ENCODE data around the gene SLC22A7.

Gene SLC22A7

DNA sequence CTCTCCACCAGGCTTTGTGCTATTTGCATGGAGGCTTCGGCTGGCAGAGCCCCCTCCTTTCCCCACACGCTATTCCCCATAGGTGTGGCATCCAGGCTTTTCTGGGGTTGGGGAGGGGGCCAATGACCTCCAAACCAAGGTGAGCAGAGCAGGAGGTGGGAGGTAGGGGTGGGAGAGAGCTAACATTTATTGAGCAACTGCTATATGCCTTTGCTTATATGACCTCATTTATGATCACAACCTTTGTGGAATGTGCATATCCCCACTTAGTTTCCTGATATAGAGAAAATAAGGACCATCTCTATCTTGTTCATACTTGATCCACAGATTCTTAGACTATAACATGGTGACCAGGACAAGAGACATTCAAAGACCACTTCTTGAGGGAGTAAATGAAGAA, 17.8 kb upstream of the SLC22A7 start:
- no peak overlapping the region for H4K91ac ChIP-seq (ENCODE audit: low read length)
- H3K4me1 ChIP-seq (ENCODE audit: control insufficient read depth, insufficient read depth, low read depth, low read length), result peaks cover 9% of the 10 kb centered on the region
- no peak overlapping the region for H3K14ac ChIP-seq (ENCODE audit: low read length in 2 of 2)
- DNase-seq, result no peak
- no peak overlapping the region for H3K4me2 ChIP-seq (ENCODE audit: low read length, poor library complexity, severe bottlenecking)
- H2AK5ac ChIP-seq (ENCODE audit: low read length, severe bottlenecking), result no peak overlapping the region
- no peak overlapping the region for H2BK15ac ChIP-seq (ENCODE audit: low read depth, poor library complexity, severe bottlenecking)
- no peak overlapping the region for H2BK12ac ChIP-seq (ENCODE audit: low read length in 2 of 2)
- H3K27me3 ChIP-seq (ENCODE audit: control insufficient read depth in 1 of 2, insufficient read depth in 1 of 2, low read length in 2 of 2), result peaks cover 73 to 80% of the 10 kb centered on the region in 2 experiments
- no peak overlapping the region for H3K23ac ChIP-seq (ENCODE audit: low read length in 2 of 2)
- H3K27ac ChIP-seq (ENCODE audit: low read length, poor library complexity, severe bottlenecking), result no peak overlapping the region
- no peak overlapping the region for H3K4ac ChIP-seq (ENCODE audit: low read depth in 1 of 2, low read length in 2 of 2)
- no peak overlapping the region for H3K4me3 ChIP-seq (ENCODE audit: insufficient read depth in 1 of 2, low read depth in 1 of 2, low read length in 2 of 2)
- no peak overlapping the region for H3K18ac ChIP-seq (ENCODE audit: low read depth in 1 of 2, low read length in 2 of 2)
- no peak overlapping the region for H3K9ac ChIP-seq (ENCODE audit: low read length)
- H3K9me3 ChIP-seq (ENCODE audit: control insufficient read depth, low read length), result no peaks in the 10 kb centered on the region
- H2AFZ ChIP-seq (ENCODE audit: low read depth, low read length), result no peak overlapping the region
- H3K36me3 ChIP-seq (ENCODE audit: control insufficient read depth in 1 of 2, insufficient read depth in 2 of 2, low read depth in 1 of 2, low read length in 2 of 2), result no peaks in the 10 kb centered on the region
- no peaks in the 10 kb centered on the region for H3K79me1 ChIP-seq (replicated peaks; ENCODE audit: low read length, poor library complexity, severe bottlenecking)
- no peak overlapping the region for H2BK5ac ChIP-seq (ENCODE audit: low read depth, low read length, poor library complexity, severe bottlenecking)
- no peak overlapping the region for H2BK120ac ChIP-seq (ENCODE audit: low read depth, low read length)
- 100% methylated on average over 1 of the region's 2 CpGs for whole genome bisulfite sequencing
- H4K8ac ChIP-seq (ENCODE audit: low read length), result no peak overlapping the region

DNA sequence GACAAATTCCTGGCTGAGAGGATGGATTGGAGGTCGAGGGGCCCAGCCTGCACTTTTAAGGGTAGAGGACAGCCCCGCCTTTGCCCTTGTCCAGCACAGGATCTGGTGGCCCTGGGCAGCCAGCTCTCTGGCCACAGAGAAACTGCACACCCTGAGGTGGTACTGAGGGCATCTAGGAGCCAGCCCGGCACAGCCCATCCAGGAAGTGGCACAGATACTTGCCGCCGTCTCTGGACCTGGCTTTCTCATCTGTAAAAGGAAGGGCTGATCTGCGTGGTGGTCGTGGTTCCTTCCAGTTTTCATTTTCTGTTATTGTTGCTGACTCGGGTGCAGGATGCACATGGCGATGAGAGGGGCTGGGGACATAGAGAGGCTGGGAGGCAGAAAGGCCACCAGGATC, 16.0 kb upstream of the SLC22A7 start:
- no peak overlapping the region for H3K4ac ChIP-seq (ENCODE audit: low read depth in 1 of 2, low read length in 2 of 2)
- H4K91ac ChIP-seq (ENCODE audit: low read length), result no peak overlapping the region
- no peaks in the 10 kb centered on the region for H3K79me1 ChIP-seq (replicated peaks; ENCODE audit: low read length, poor library complexity, severe bottlenecking)
- no peak overlapping the region for H3K9ac ChIP-seq (ENCODE audit: low read length)
- no peak overlapping the region for H2BK120ac ChIP-seq (ENCODE audit: low read depth, low read length)
- no peak overlapping the region for H3K14ac ChIP-seq (ENCODE audit: low read length in 2 of 2)
- H2AK5ac ChIP-seq (ENCODE audit: low read length, severe bottlenecking), result no peak overlapping the region
- no peak overlapping the region for H3K27ac ChIP-seq (ENCODE audit: low read length, poor library complexity, severe bottlenecking)
- H3K27me3 ChIP-seq (ENCODE audit: control insufficient read depth in 1 of 2, insufficient read depth in 1 of 2, low read length in 2 of 2), result peaks cover 74 to 78% of the 10 kb centered on the region in 2 experiments
- H2AFZ ChIP-seq (ENCODE audit: low read depth, low read length), result no peak overlapping the region
- WGBS, result 82% methylated on average over 9 of the region's 9 CpGs
- no peak overlapping the region for H2BK15ac ChIP-seq (ENCODE audit: low read depth, poor library complexity, severe bottlenecking)
- no peak overlapping the region for H2BK5ac ChIP-seq (ENCODE audit: low read depth, low read length, poor library complexity, severe bottlenecking)
- H3K9me3 ChIP-seq (ENCODE audit: control insufficient read depth, low read length), result no peaks in the 10 kb centered on the region
- H3K23ac ChIP-seq (ENCODE audit: low read length in 2 of 2), result no peak overlapping the region
- no peak overlapping the region for H3K4me3 ChIP-seq (ENCODE audit: insufficient read depth in 1 of 2, low read depth in 1 of 2, low read length in 2 of 2)
- no peak for DNase-seq
- H3K4me1 ChIP-seq (ENCODE audit: control insufficient read depth, insufficient read depth, low read depth, low read length), result peaks cover 4% of the 10 kb centered on the region
- no peak overlapping the region for H3K18ac ChIP-seq (ENCODE audit: low read depth in 1 of 2, low read length in 2 of 2)
- H4K8ac ChIP-seq (ENCODE audit: low read length), result no peak overlapping the region
- no peak overlapping the region for H3K4me2 ChIP-seq (ENCODE audit: low read length, poor library complexity, severe bottlenecking)
- H3K36me3 ChIP-seq (ENCODE audit: control insufficient read depth in 1 of 2, insufficient read depth in 2 of 2, low read depth in 1 of 2, low read length in 2 of 2), result no peaks in the 10 kb centered on the region
- no peak overlapping the region for H2BK12ac ChIP-seq (ENCODE audit: low read length in 2 of 2)

- H3K4me1 ChIP-seq (ENCODE audit: control insufficient read depth, insufficient read depth, low read depth, low read length), result peaks cover 4% of the 10 kb centered on the region
- H3K18ac ChIP-seq (ENCODE audit: low read depth in 1 of 2, low read length in 2 of 2), result no peak overlapping the region
- no peak overlapping the region for H3K27ac ChIP-seq (ENCODE audit: low read length, poor library complexity, severe bottlenecking)
- H2BK120ac ChIP-seq (ENCODE audit: low read depth, low read length), result no peak overlapping the region
- no peak overlapping the region for H2AK5ac ChIP-seq (ENCODE audit: low read length, severe bottlenecking)
- H3K27me3 ChIP-seq (ENCODE audit: control insufficient read depth in 1 of 2, insufficient read depth in 1 of 2, low read length in 2 of 2), result peaks cover 72 to 77% of the 10 kb centered on the region in 2 experiments
- H2BK15ac ChIP-seq (ENCODE audit: low read depth, poor library complexity, severe bottlenecking), result no peak overlapping the region
- H4K8ac ChIP-seq (ENCODE audit: low read length), result no peak overlapping the region
- H3K9me3 ChIP-seq (ENCODE audit: control insufficient read depth, low read length), result no peaks in the 10 kb centered on the region
- H3K9ac ChIP-seq (ENCODE audit: low read length), result no peak overlapping the region
- H3K36me3 ChIP-seq (ENCODE audit: control insufficient read depth in 1 of 2, insufficient read depth in 2 of 2, low read depth in 1 of 2, low read length in 2 of 2), result no peaks in the 10 kb centered on the region
- 87% methylated on average over 32 of the region's 32 CpGs for WGBS
- H3K4me2 ChIP-seq (ENCODE audit: low read length, poor library complexity, severe bottlenecking), result no peak overlapping the region
- no peak overlapping the region for H3K14ac ChIP-seq (ENCODE audit: low read length in 2 of 2)
- no peaks in the 10 kb centered on the region for H3K79me1 ChIP-seq (replicated peaks; ENCODE audit: low read length, poor library complexity, severe bottlenecking)
- H2AFZ ChIP-seq (ENCODE audit: low read depth, low read length), result no peak overlapping the region
- DNase-seq, result no peak
- H4K91ac ChIP-seq (ENCODE audit: low read length), result no peak overlapping the region
- H3K23ac ChIP-seq (ENCODE audit: low read length in 2 of 2), result no peak overlapping the region
- H2BK12ac ChIP-seq (ENCODE audit: low read length in 2 of 2), result no peak overlapping the region
- H3K4me3 ChIP-seq (ENCODE audit: insufficient read depth in 1 of 2, low read depth in 1 of 2, low read length in 2 of 2), result no peak overlapping the region
- H2BK5ac ChIP-seq (ENCODE audit: low read depth, low read length, poor library complexity, severe bottlenecking), result no peak overlapping the region
- H3K4ac ChIP-seq (ENCODE audit: low read depth in 1 of 2, low read length in 2 of 2), result no peak overlapping the region
Observed at GRCh38 chr6:43282636-43283513, 15.2 kb upstream of the SLC22A7 start.

DNA sequence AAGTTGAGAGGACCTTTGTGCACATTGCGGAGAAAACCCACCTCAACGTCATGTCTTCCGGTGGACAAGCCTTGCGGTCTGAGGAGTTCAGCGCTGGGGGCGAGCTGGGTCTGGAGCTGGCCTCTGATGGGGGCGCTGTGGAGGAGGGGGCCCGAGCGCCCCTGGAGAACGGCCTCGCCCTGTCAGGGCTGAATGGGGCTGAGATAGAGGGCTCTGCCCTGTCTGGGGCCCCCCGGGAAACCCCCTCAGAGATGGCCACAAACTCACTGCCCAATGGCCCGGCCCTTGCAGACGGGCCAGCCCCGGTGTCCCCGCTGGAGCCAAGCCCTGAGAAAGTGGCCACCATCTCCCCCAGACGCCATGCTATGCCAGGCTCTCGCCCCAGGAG, 14.6 kb upstream of the SLC22A7 start:
- Histone ChIP-seq H3K36me3 (ENCODE audit: control insufficient read depth in 1 of 2, insufficient read depth in 2 of 2, low read depth in 1 of 2, low read length in 2 of 2) (no peaks in the 10 kb centered on the region), H3K27ac (ENCODE audit: low read length, poor library complexity, severe bottlenecking) (no peak overlapping the region), H4K8ac (ENCODE audit: low read length) (no peak overlapping the region), H3K4me2 (ENCODE audit: low read length, poor library complexity, severe bottlenecking) (no peak overlapping the region), H3K23ac (ENCODE audit: low read length in 2 of 2) (no peak overlapping the region), H3K9me3 (ENCODE audit: control insufficient read depth, low read length) (no peaks in the 10 kb centered on the region), H4K91ac (ENCODE audit: low read length) (no peak overlapping the region), H3K4ac (ENCODE audit: low read depth in 1 of 2, low read length in 2 of 2) (no peak overlapping the region), H2BK12ac (ENCODE audit: low read length in 2 of 2) (no peak overlapping the region), H3K18ac (ENCODE audit: low read depth in 1 of 2, low read length in 2 of 2) (no peak overlapping the region), H3K4me3 (ENCODE audit: insufficient read depth in 1 of 2, low read depth in 1 of 2, low read length in 2 of 2) (no peak overlapping the region), H3K27me3 (ENCODE audit: control insufficient read depth in 1 of 2, insufficient read depth in 1 of 2, low read length in 2 of 2) (peaks cover 71 to 82% of the 10 kb centered on the region in 2 experiments), H2AK5ac (ENCODE audit: low read length, severe bottlenecking) (no peak overlapping the region), H2AFZ (ENCODE audit: low read depth, low read length) (no peak overlapping the region), H3K14ac (ENCODE audit: low read length in 2 of 2) (no peak overlapping the region), H3K9ac (ENCODE audit: low read length) (no peak overlapping the region), H2BK120ac (ENCODE audit: low read depth, low read length) (no peak overlapping the region), H3K4me1 (ENCODE audit: control insufficient read depth, insufficient read depth, low read depth, low read length) (peaks cover 4% of the 10 kb centered on the region), H2BK15ac (ENCODE audit: low read depth, poor library complexity, severe bottlenecking) (no peak overlapping the region), H3K79me1 (replicated peaks; ENCODE audit: low read length, poor library complexity, severe bottlenecking) (no peaks in the 10 kb centered on the region), H2BK5ac (ENCODE audit: low read depth, low read length, poor library complexity, severe bottlenecking) (no peak overlapping the region)
- WGBS, result 93% methylated on average over 16 of the region's 18 CpGs
- DNase-seq, result no peak
